CD14-positive monocyte (primary cell): ENCODE data around the gene PAQR5. TPM values are rescaled to one million over a fixed set of nuclear protein-coding genes. Genes with fewer than 3 reads are reported as not detected.

ENCODE experiments used
- DNase-seq, 3 donors: peaks; one replicate each; pipeline ENCODE4 v3.0.0-alpha.2; 2011 to 2022
- H2AFZ ChIP-seq: 2 replicates; pipeline ENCODE4 v1.6.0; 2012; ENCODE audit warnings: mild to moderate bottlenecking, low read depth, low read length, inconsistent platforms; ENCODE audit not compliant: insufficient read depth, poor library complexity, severe bottlenecking
- H3K27ac ChIP-seq, 2 donors: 1 replicate in 1 of 2; 2 replicates in 1 of 2; pipeline ENCODE4 v1.5.1; 2012 to 2013; ENCODE audit warnings: low read length in 2 of 2, control low read depth in 1 of 2, inconsistent platforms in 1 of 2, low read depth in 1 of 2, mild to moderate bottlenecking in 1 of 2
- H3K27me3 ChIP-seq, 2 donors: one replicate each; pipeline versions ENCODE4 v1.6.0 to v1.6.1; 2011 to 2013; ENCODE audit warnings: low read length in 2 of 2; ENCODE audit not compliant: control insufficient read depth in 2 of 2, insufficient read depth in 2 of 2
- H3K36me3 ChIP-seq, 2 donors: replicated peaks in 1 of 2; 1 replicate in 1 of 2; 2 replicates in 1 of 2; pipeline versions ENCODE4 v1.5.1 to v1.6.1; 2012 to 2013; ENCODE audit warnings: low read length in 2 of 2, control low read depth in 1 of 2, inconsistent platforms in 1 of 2, mild to moderate bottlenecking in 1 of 2; ENCODE audit not compliant: insufficient read depth in 2 of 2, control insufficient read depth in 1 of 2
- H3K4me1 ChIP-seq, 2 donors: 1 replicate in 1 of 2; 2 replicates in 1 of 2; pipeline versions ENCODE4 v1.5.1 to v1.6.1; 2012 to 2013; ENCODE audit warnings: low read length in 2 of 2, control low read depth in 1 of 2, inconsistent platforms in 1 of 2, mild to moderate bottlenecking in 1 of 2, moderate library complexity in 1 of 2; ENCODE audit not compliant: insufficient read depth in 2 of 2, control insufficient read depth in 1 of 2
- H3K4me2 ChIP-seq: replicated peaks from 2 replicates; pipeline ENCODE3; 2012; ENCODE audit warnings: low read length, moderate library complexity, mild to moderate bottlenecking; ENCODE audit not compliant: poor library complexity, severe bottlenecking; ENCODE audit errors: extremely low read depth
- H3K4me3 ChIP-seq, 3 experiments: fragments of 200-600 bp in 1 of 3; sonication (generic) in 1 of 3; replicated peaks in 1 of 3; 1 replicate in 2 of 3; 2 replicates in 1 of 3; pipeline ENCODE4 v1.5.1; 2011 to 2013; ENCODE audit warnings: low read length in 3 of 3, mild to moderate bottlenecking in 3 of 3, control low read depth in 2 of 3, low read depth in 2 of 3, inconsistent platforms in 1 of 3, moderate library complexity in 1 of 3
- H3K79me2 ChIP-seq: 2 replicates; pipeline ENCODE4 v1.6.0; 2012; ENCODE audit warnings: mild to moderate bottlenecking, control low read depth, inconsistent platforms, low read length, moderate library complexity; ENCODE audit not compliant: insufficient read depth
- H3K9ac ChIP-seq: 2 replicates; pipeline ENCODE4 v1.6.0; 2017; ENCODE audit warnings: low read length, mild to moderate bottlenecking; ENCODE audit not compliant: insufficient read depth, poor library complexity, severe bottlenecking
- H3K9me3 ChIP-seq, 2 donors: replicated peaks in 1 of 2; 1 replicate in 1 of 2; 2 replicates in 1 of 2; pipeline versions ENCODE4 v1.5.1 to v1.6.1; 2012 to 2013; ENCODE audit warnings: low read length in 2 of 2, control low read depth in 1 of 2; ENCODE audit not compliant: control insufficient read depth in 1 of 2, insufficient read depth in 1 of 2
- H4K20me1 ChIP-seq: 2 replicates; pipeline ENCODE4 v1.6.0; 2012; ENCODE audit warnings: mild to moderate bottlenecking, low read length, control low read depth, moderate library complexity; ENCODE audit not compliant: insufficient read depth
- H3K27ac Mint-ChIP-seq, 7 donors: one replicate each; pipeline ENCODE4 v1.8.0; 2020; ENCODE audit warnings: mild to moderate bottlenecking in 7 of 7, mixed read lengths in 7 of 7, moderate library complexity in 6 of 7, inconsistent platforms in 2 of 7
- H3K27me3 Mint-ChIP-seq, 3 donors: one replicate each; pipeline ENCODE4 v1.8.0; 2021 to 2022; ENCODE audit warnings: low read depth in 3 of 3, mild to moderate bottlenecking in 3 of 3, mixed read lengths in 3 of 3, moderate library complexity in 3 of 3, inconsistent platforms in 1 of 3
- H3K36me3 Mint-ChIP-seq, 2 donors: one replicate each; pipeline ENCODE4 v1.8.0; 2020; ENCODE audit warnings: mixed read lengths in 2 of 2, inconsistent platforms in 1 of 2, mild to moderate bottlenecking in 1 of 2
- H3K4me1 Mint-ChIP-seq: one replicate; pipeline ENCODE4 v1.8.0; 2020; ENCODE audit warnings: mild to moderate bottlenecking, mixed read lengths
- H3K4me3 Mint-ChIP-seq, 2 donors: one replicate each; pipeline ENCODE4 v1.8.0; 2020; ENCODE audit warnings: mild to moderate bottlenecking in 2 of 2, mixed read lengths in 2 of 2, moderate library complexity in 1 of 2
- H3K9me3 Mint-ChIP-seq, 7 donors: one replicate each; pipeline ENCODE4 v1.8.0; 2020 to 2022; ENCODE audit warnings: mixed read lengths in 7 of 7, mild to moderate bottlenecking in 6 of 7, moderate library complexity in 6 of 7, inconsistent platforms in 2 of 7
- CTCF ChIP-seq: fragments of 200-600 bp; IDR thresholded peaks from one replicate; pipeline ENCODE4 v1.8.0; 2022; ENCODE audit warnings: antibody characterized with exemption, mild to moderate bottlenecking
- WGBS: methylation state at CpG from one replicate; pipeline ENCODE4 v1.1.5; 2013; ENCODE audit warnings: missing lambda C conversion rate; ENCODE audit not compliant: insufficient coverage; 5-methylcytosine and 5-hydroxymethylcytosine counted together
- intact Hi-C, 2 donors: fragments of 100-400 bp; cut with micrococcal nuclease; formaldehyde crosslinking; loops; one replicate each; pipeline versions ENCODE4 v1.15.0 to v1.15.1; 2023
- polyA plus RNA-seq, 3 donors: library from polyadenylated mRNA; depleted of rRNA in 1 of 3; unstranded in 2 of 3; stranded (reverse) in 1 of 3; fragments of 300-500 nt in 2 of 3; fragments of >200 nt in 1 of 3; fragmentation: Illumina TruSeq in 2 of 3; gene quantifications; 1 replicate in 2 of 3; 2 replicates in 1 of 3; pipeline ENCODE4 v1.2.3, GENCODE V29; 2012 to 2021

The PAQR5 gene
- polyA plus RNA-seq, 3 donors = not detected

GRCh38 chr15:69320977-69321554 is 22.4 kb downstream of the PAQR5 start:
- Mint-ChIP-seq H3K4me1 (peaks cover 27% of the 10 kb centered on the region), H3K27me3 (peaks cover 3 to 8% (median 5%) of the 10 kb centered on the region in 3 donors), H3K36me3 (no peaks in the 10 kb centered on the region), H3K9me3 (peaks cover 8 to 14% (median 12%) of the 10 kb centered on the region in 7 donors), H3K27ac (no peak overlapping the region), H3K4me3 (no peak overlapping the region)
- Histone ChIP-seq H3K4me2 (no peak overlapping the region), H3K36me3 (no peaks in the 10 kb centered on the region), H3K9me3 (peaks cover 10 to 13% of the 10 kb centered on the region in 2 donors), H2AFZ (no peak overlapping the region), H3K4me1 (no peaks in the 10 kb centered on the region), H3K9ac (no peak overlapping the region), H3K79me2 (no peaks in the 10 kb centered on the region), H3K27me3 (no peaks in the 10 kb centered on the region), H3K4me3 (no peak overlapping the region), H3K27ac (no peak overlapping the region), H4K20me1 (no peaks in the 10 kb centered on the region)
- intact Hi-C loops = no loop called here
- TF ChIP-seq CTCF = no peak
- 21% methylated on average over 5 of the region's 7 CpGs for WGBS
- DNase-seq = no peak

GRCh38 chr15:69323893-69324430 is 25.2 kb downstream of the PAQR5 start:
- H3K27me3 ChIP-seq = no peaks in the 10 kb centered on the region
- H3K27me3 Mint-ChIP-seq = peaks cover 4 to 8% (median 5%) of the 10 kb centered on the region in 3 donors
- H3K4me1 Mint-ChIP-seq = peaks cover 25% of the 10 kb centered on the region
- no peak for TF ChIP-seq CTCF
- H3K36me3 ChIP-seq = no peaks in the 10 kb centered on the region
- H3K4me1 ChIP-seq = no peaks in the 10 kb centered on the region
- H3K9me3 ChIP-seq = peaks cover 10 to 13% of the 10 kb centered on the region in 2 donors
- no peak overlapping the region for H3K4me2 ChIP-seq
- H3K27ac ChIP-seq = no peak overlapping the region
- H3K27ac Mint-ChIP-seq = no peak overlapping the region
- no peaks in the 10 kb centered on the region for H3K79me2 ChIP-seq
- no peak overlapping the region for H3K4me3 ChIP-seq
- intact Hi-C loops = no loop called here
- H3K9me3 Mint-ChIP-seq = peaks cover 8 to 14% (median 12%) of the 10 kb centered on the region in 7 donors
- H3K9ac ChIP-seq = no peak overlapping the region
- WGBS = 90% methylated on average over 2 of the region's 5 CpGs
- H2AFZ ChIP-seq = no peak overlapping the region
- H4K20me1 ChIP-seq = no peaks in the 10 kb centered on the region
- DNase-seq = no peak
- H3K36me3 Mint-ChIP-seq = no peaks in the 10 kb centered on the region
- no peak overlapping the region for H3K4me3 Mint-ChIP-seq
